Measurements from ENCODE around the gene NFATC2. TPM values are rescaled to one million over a fixed set of nuclear protein-coding genes. Genes with fewer than 3 reads are reported as not detected.

Gene NFATC2
- polyA plus RNA-seq, 1 of the 3 experiments (the other 2 are of a cell fraction) = 0.36 TPM

- TF ChIP-seq TEAD4 (IDR thresholded peaks at IDR 0.05; ENCODE audit: borderline replicate concordance, insufficient read depth) = no peak
- TF ChIP-seq FOXJ3 (CRISPR knock-in tag; IDR thresholded peaks at IDR 0.05) = no peak
- TF ChIP-seq, protein P1, sequence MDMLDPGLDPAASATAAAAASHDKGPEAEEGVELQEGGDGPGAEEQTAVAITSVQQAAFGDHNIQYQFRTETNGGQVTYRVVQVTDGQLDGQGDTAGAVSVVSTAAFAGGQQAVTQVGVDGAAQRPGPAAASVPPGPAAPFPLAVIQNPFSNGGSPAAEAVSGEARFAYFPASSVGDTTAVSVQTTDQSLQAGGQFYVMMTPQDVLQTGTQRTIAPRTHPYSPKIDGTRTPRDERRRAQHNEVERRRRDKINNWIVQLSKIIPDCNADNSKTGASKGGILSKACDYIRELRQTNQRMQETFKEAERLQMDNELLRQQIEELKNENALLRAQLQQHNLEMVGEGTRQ (IDR thresholded peaks at IDR 0.05; ENCODE audit: borderline replicate concordance, low read depth, low read length) = no peak
- no peak for TF ChIP-seq POLR2AphosphoS5 (IDR thresholded peaks at IDR 0.05; ENCODE audit: low read depth, low read length)
- TF ChIP-seq, protein P2, sequence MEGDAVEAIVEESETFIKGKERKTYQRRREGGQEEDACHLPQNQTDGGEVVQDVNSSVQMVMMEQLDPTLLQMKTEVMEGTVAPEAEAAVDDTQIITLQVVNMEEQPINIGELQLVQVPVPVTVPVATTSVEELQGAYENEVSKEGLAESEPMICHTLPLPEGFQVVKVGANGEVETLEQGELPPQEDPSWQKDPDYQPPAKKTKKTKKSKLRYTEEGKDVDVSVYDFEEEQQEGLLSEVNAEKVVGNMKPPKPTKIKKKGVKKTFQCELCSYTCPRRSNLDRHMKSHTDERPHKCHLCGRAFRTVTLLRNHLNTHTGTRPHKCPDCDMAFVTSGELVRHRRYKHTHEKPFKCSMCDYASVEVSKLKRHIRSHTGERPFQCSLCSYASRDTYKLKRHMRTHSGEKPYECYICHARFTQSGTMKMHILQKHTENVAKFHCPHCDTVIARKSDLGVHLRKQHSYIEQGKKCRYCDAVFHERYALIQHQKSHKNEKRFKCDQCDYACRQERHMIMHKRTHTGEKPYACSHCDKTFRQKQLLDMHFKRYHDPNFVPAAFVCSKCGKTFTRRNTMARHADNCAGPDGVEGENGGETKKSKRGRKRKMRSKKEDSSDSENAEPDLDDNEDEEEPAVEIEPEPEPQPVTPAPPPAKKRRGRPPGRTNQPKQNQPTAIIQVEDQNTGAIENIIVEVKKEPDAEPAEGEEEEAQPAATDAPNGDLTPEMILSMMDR (IDR thresholded peaks at IDR 0.05) = no peak
- no peak for TF ChIP-seq CHD2 (IDR thresholded peaks at IDR 0.05; ENCODE audit: low read length, partially characterized antibody)
- TF ChIP-seq IRF3 (IDR thresholded peaks at IDR 0.05; ENCODE audit: low read depth, low read length) = no peak
- TF ChIP-seq FOXM1 (IDR thresholded peaks at IDR 0.05; ENCODE audit: low read depth) = no peak
- no peak for TF ChIP-seq EP300 (IDR thresholded peaks at IDR 0.05; ENCODE audit: borderline replicate concordance in 1 of 2, low read depth in 1 of 2, low read length in 1 of 2)
- TF ChIP-seq PBX3 (IDR thresholded peaks at IDR 0.05) = no peak
- Histone ChIP-seq H3K4me3 (ENCODE audit: low read depth in 2 of 2, low read length in 1 of 2) (no peak overlapping the region), H3K4me1 (ENCODE audit: control insufficient read depth in 1 of 2, insufficient read depth in 2 of 2, low read depth in 1 of 2, low read length in 1 of 2) (peaks cover 0 to 11% of the 10 kb centered on the region in 2 experiments; a peak in 1 of 4 replicates), H3K9me2 (no peaks in the 10 kb centered on the region), H3K4me2 (no peak overlapping the region), H3K27me3 (ENCODE audit: insufficient read depth) (no peaks in the 10 kb centered on the region), H3K27ac (ENCODE audit: low read depth in 2 of 2, low read length in 1 of 2) (no peak overlapping the region), H3K9ac (no peak overlapping the region), H3F3A (replicated peaks; ENCODE audit: insufficient read depth) (no peaks in the 10 kb centered on the region), H3K36me3 (replicated peaks in 1 of 2; ENCODE audit: control insufficient read depth in 1 of 2, insufficient read depth in 2 of 2, low read length in 1 of 2) (no peaks in the 10 kb centered on the region), H4K20me1 (ENCODE audit: insufficient read depth) (no peaks in the 10 kb centered on the region), H3K79me2 (ENCODE audit: insufficient read depth) (no peaks in the 10 kb centered on the region), H2AFZ (ENCODE audit: low read depth) (no peak overlapping the region), H3K9me3 (no peaks in the 10 kb centered on the region)
- DNase-seq = no peak
- CTCF ChIA-PET = no interaction called here
- POLR2A ChIA-PET = no interaction called here
- 81% methylated on average over 5 of the region's 5 CpGs for WGBS (ENCODE audit: low lambda C conversion rate)
Observed at GRCh38 chr20:51431321-51431720, 111.2 kb downstream of the NFATC2 start.

DNA sequence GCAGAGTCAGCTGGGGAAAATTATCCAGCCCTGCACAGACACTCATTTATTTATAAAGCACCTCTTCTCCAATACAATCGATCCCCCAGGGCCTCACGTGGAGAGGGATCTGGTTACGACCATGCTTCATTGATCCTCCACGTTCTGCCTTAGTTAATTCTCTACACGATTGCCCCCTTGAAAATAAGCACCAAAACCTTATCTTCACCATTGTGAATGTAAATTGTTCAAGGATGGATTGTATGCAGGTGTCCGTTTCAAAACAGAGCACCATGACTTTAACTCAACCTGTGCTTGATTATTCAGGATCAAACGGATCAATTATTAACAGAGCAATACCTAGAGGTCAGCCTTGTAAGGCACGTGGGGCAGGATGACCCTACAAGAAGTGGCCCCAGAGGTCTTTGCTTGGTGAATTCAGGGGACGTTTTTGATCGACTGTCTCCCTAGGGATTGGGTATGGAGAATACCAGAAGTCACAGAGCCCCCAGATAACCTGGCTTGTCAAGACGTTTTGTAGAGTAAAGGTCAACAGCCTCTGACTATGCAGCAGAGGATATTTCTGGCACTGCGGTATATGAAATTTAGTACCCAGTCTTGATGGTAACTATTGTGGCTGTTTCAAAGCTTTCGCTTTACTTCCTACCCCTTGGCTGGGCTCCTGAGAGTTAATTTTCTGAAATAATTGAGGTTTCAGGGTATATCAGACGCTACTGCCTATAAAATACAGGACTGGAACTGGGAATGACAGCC, 112.1 kb downstream of the NFATC2 start:
- H3K4me1 ChIP-seq (ENCODE audit: control insufficient read depth in 1 of 2, insufficient read depth in 2 of 2, low read depth in 1 of 2, low read length in 1 of 2) = peaks cover 0 to 11% of the 10 kb centered on the region in 2 experiments; a peak in 1 of 4 replicates
- CTCF ChIA-PET = no interaction called here

More for the DNA sequence above, 112.1 kb downstream of the NFATC2 start:
- Histone ChIP-seq H3F3A (replicated peaks; ENCODE audit: insufficient read depth) (no peaks in the 10 kb centered on the region), H4K20me1 (ENCODE audit: insufficient read depth) (no peaks in the 10 kb centered on the region), H3K4me2 (no peak overlapping the region), H3K9ac (no peak overlapping the region), H2AFZ (ENCODE audit: low read depth) (no peak overlapping the region), H3K36me3 (replicated peaks in 1 of 2; ENCODE audit: control insufficient read depth in 1 of 2, insufficient read depth in 2 of 2, low read length in 1 of 2) (no peaks in the 10 kb centered on the region), H3K9me2 (no peaks in the 10 kb centered on the region), H3K79me2 (ENCODE audit: insufficient read depth) (no peaks in the 10 kb centered on the region), H3K4me3 (ENCODE audit: low read depth in 2 of 2, low read length in 1 of 2) (no peak overlapping the region), H3K27ac (ENCODE audit: low read depth in 2 of 2, low read length in 1 of 2) (no peak overlapping the region), H3K27me3 (ENCODE audit: insufficient read depth) (no peaks in the 10 kb centered on the region), H3K9me3 (no peaks in the 10 kb centered on the region)
- POLR2A ChIA-PET = no interaction called here
- WGBS (ENCODE audit: low lambda C conversion rate) = 86% methylated on average over 14 of the region's 14 CpGs
- no peak for DNase-seq
- TF ChIP-seq FOXM1 (IDR thresholded peaks at IDR 0.05; ENCODE audit: low read depth) (no peak), JUND (IDR thresholded peaks at IDR 0.05) (no peak), RCOR1 (IDR thresholded peaks at IDR 0.05; ENCODE audit: low read length) (no peak), SMC3 (IDR thresholded peaks at IDR 0.05; ENCODE audit: low read depth, low read length) (no peak), CHD2 (IDR thresholded peaks at IDR 0.05; ENCODE audit: low read length, partially characterized antibody) (no peak), GABPA (IDR thresholded peaks at IDR 0.05; ENCODE audit: low read depth) (no peak), TEAD4 (IDR thresholded peaks at IDR 0.05; ENCODE audit: borderline replicate concordance, insufficient read depth) (no peak), NFIC (IDR thresholded peaks at IDR 0.05; ENCODE audit: borderline replicate concordance) (no peak), FOSL2 (IDR thresholded peaks at IDR 0.05; ENCODE audit: borderline replicate concordance, low read depth) (no peak), RAD21 (IDR thresholded peaks at IDR 0.05; ENCODE audit: low read length) (no peak), RFX5 (IDR thresholded peaks at IDR 0.05; ENCODE audit: low read length) (no peak), MXI1 (IDR thresholded peaks at IDR 0.05; ENCODE audit: low read depth, low read length) (no peak)
- TF ChIP-seq, protein P3, sequence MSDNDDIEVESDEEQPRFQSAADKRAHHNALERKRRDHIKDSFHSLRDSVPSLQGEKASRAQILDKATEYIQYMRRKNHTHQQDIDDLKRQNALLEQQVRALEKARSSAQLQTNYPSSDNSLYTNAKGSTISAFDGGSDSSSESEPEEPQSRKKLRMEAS (IDR thresholded peaks at IDR 0.05; ENCODE audit: low read depth) = no peak
- TF ChIP-seq, protein P1 (IDR thresholded peaks at IDR 0.05; ENCODE audit: borderline replicate concordance, low read depth, low read length) = no peak
